Neural progenitor cell (in vitro differentiated cells): Measurements from ENCODE around the gene ECHDC1. TPM values are rescaled to one million over a fixed set of nuclear protein-coding genes. Genes with fewer than 3 reads are reported as not detected.

Source experiments
- DNase-seq: peaks from one replicate; pipeline ENCODE4 v3.0.0-alpha.2; 2016; ENCODE audit warnings: low spot score
- H2AFZ ChIP-seq: fragments of 200-600 bp; sonication (generic); replicated peaks from 2 replicates; pipeline ENCODE4 v1.6.1; 2016; ENCODE audit warnings: antibody characterized with exemption
- H3F3A ChIP-seq: fragments of 200-600 bp; sonication (generic); 2 replicates; pipeline ENCODE4 v1.6.1; 2016; ENCODE audit warnings: antibody characterized with exemption, low read depth
- H3K27ac ChIP-seq: fragments of 200-600 bp; sonication (generic); 2 replicates; pipeline ENCODE4 v1.5.1; 2016; ENCODE audit warnings: mild to moderate bottlenecking
- H3K27me3 ChIP-seq: fragments of 200-600 bp; sonication (generic); 2 replicates; pipeline ENCODE4 v1.6.1; 2016; ENCODE audit warnings: mild to moderate bottlenecking, moderate library complexity
- H3K36me3 ChIP-seq: fragments of 200-600 bp; sonication (generic); 2 replicates; pipeline ENCODE4 v1.5.1; 2016
- H3K4me1 ChIP-seq: fragments of 200-600 bp; sonication (generic); 2 replicates; pipeline ENCODE4 v1.6.1; 2016; ENCODE audit warnings: mixed run types
- H3K4me2 ChIP-seq: fragments of 200-600 bp; sonication (generic); 2 replicates; pipeline ENCODE4 v1.6.1; 2016
- H3K4me3 ChIP-seq: fragments of 200-600 bp; sonication (generic); 2 replicates; pipeline ENCODE4 v1.5.1; 2016
- H3K79me2 ChIP-seq: fragments of 200-600 bp; sonication (generic); 2 replicates; pipeline ENCODE4 v1.6.1; 2016; ENCODE audit warnings: low read depth
- H3K9ac ChIP-seq: fragments of 200-600 bp; sonication (generic); 2 replicates; pipeline ENCODE4 v1.6.1; 2016
- H3K9me3 ChIP-seq: fragments of 200-600 bp; sonication (generic); 2 replicates; pipeline ENCODE4 v1.5.1; 2016; ENCODE audit warnings: low read depth
- H4K20me1 ChIP-seq: fragments of 200-600 bp; sonication (generic); 2 replicates; pipeline ENCODE4 v1.6.1; 2016; ENCODE audit warnings: low read depth
- H3K27ac Mint-ChIP-seq: 3 replicates; pipeline ENCODE4 v1.8.0; 2021; ENCODE audit warnings: mixed read lengths
- H3K27me3 Mint-ChIP-seq: 2 replicates; pipeline ENCODE4 v1.8.0; 2022; ENCODE audit warnings: low read depth, mild to moderate bottlenecking, inconsistent platforms, moderate library complexity, mixed read lengths; ENCODE audit not compliant: insufficient read depth
- H3K36me3 Mint-ChIP-seq: 3 replicates; pipeline ENCODE4 v1.8.0; 2021; ENCODE audit warnings: mixed read lengths
- H3K4me1 Mint-ChIP-seq: 3 replicates; pipeline ENCODE4 v1.8.0; 2021; ENCODE audit warnings: mixed read lengths
- H3K4me3 Mint-ChIP-seq: 3 replicates; pipeline ENCODE4 v1.8.0; 2021; ENCODE audit warnings: mild to moderate bottlenecking, moderate library complexity, mixed read lengths
- H3K9me3 Mint-ChIP-seq: 3 replicates; pipeline ENCODE4 v1.8.0; 2020; ENCODE audit warnings: mixed read lengths
- EZH2 ChIP-seq: fragments of 200-600 bp; sonication (generic); IDR thresholded peaks from 2 replicates; pipeline ENCODE4 v1.6.1; 2017; ENCODE audit warnings: antibody characterized with exemption, mild to moderate bottlenecking, moderate library complexity
- EZH2phosphoT487 ChIP-seq: fragments of 200-600 bp; sonication (generic); IDR thresholded peaks from 2 replicates; pipeline ENCODE4 v1.6.1; 2017; ENCODE audit warnings: antibody characterized with exemption
- total RNA-seq: library from RNA; depleted of rRNA; stranded (reverse); fragments of >200 nt; gene quantifications from 2 replicates; pipeline ENCODE4 v1.2.3, GENCODE V29; 2015; ENCODE audit warnings: low replicate concordance
- TF ChIP-seq, protein P1 (sequence below): fragments of 200-600 bp; sonication (generic); IDR thresholded peaks from 2 replicates; pipeline ENCODE4 v1.5.1; 2017; ENCODE audit warnings: antibody characterized with exemption, mild to moderate bottlenecking

Gene ECHDC1
- total RNA-seq, 1 donor from 2014 or later, result 81.9 TPM

DNA sequence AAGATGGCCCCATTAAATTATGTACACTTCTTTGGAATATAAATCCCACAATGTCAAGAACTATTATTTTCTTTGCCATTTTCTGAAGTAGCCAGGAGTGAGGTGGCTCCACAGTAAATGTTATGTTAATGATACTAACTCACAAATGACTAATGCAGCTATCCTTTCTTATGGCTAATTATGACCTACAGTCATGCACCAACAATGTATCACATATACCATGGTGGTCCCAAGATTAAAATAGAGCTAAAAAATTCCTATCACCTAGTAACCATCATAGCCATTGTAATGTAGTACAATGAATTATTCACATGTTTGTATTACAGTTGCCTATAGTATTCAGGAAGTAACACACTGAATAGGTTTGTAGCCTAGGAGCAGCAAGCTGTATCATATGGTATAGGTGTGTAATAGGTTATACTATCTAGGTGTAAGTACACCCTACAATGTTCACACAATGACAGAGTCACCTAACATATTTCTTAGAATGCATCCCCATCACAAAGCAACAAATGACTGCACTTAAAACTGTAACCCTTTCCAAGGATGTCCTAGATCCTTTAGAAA, 15.3 kb downstream of the ECHDC1 start:
- TF ChIP-seq EZH2phosphoT487, result no peak
- TF ChIP-seq, protein P1, sequence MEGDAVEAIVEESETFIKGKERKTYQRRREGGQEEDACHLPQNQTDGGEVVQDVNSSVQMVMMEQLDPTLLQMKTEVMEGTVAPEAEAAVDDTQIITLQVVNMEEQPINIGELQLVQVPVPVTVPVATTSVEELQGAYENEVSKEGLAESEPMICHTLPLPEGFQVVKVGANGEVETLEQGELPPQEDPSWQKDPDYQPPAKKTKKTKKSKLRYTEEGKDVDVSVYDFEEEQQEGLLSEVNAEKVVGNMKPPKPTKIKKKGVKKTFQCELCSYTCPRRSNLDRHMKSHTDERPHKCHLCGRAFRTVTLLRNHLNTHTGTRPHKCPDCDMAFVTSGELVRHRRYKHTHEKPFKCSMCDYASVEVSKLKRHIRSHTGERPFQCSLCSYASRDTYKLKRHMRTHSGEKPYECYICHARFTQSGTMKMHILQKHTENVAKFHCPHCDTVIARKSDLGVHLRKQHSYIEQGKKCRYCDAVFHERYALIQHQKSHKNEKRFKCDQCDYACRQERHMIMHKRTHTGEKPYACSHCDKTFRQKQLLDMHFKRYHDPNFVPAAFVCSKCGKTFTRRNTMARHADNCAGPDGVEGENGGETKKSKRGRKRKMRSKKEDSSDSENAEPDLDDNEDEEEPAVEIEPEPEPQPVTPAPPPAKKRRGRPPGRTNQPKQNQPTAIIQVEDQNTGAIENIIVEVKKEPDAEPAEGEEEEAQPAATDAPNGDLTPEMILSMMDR, result no peak
- no peak for TF ChIP-seq EZH2
- Histone ChIP-seq H3K27ac (no peak overlapping the region), H3K4me1 (no peaks in the 10 kb centered on the region), H3K27me3 (no peaks in the 10 kb centered on the region), H3K79me2 (no peaks in the 10 kb centered on the region), H3K9me3 (no peaks in the 10 kb centered on the region), H2AFZ (no peak overlapping the region), H3K4me2 (no peak overlapping the region), H4K20me1 (peaks cover 9% of the 10 kb centered on the region), H3K9ac (no peak overlapping the region), H3F3A (no peaks in the 10 kb centered on the region), H3K4me3 (no peak overlapping the region), H3K36me3 (peaks cover 9% of the 10 kb centered on the region)
- Mint-ChIP-seq H3K36me3 (peaks cover 14% of the 10 kb centered on the region), H3K4me1 (no peaks in the 10 kb centered on the region), H3K27me3 (peaks cover 2% of the 10 kb centered on the region), H3K9me3 (no peaks in the 10 kb centered on the region), H3K27ac (no peak overlapping the region), H3K4me3 (no peak overlapping the region)
- DNase-seq, result no peak

DNA sequence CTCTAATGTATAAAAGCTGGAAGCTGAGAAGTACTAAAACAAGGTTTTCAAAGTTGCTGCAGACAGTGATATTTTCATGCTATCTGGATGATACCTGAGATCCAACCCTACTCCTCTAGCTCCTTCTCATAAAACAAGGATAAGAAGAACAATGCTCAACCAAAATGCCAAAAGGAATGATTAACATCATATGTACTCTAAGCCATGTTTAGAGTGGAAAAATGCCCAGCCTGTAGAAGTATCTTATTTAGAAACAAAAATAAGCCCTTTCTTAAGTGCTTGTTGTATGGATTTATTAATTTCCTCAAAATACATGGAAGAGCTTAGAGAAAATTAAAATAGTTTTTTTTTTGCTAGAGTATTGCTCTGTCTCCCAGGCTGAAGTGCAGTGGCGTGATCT, 23.7 kb downstream of the ECHDC1 start:
- Histone ChIP-seq H3F3A (peaks cover 3% of the 10 kb centered on the region), H3K4me3 (no peak overlapping the region), H3K4me2 (no peak overlapping the region), H2AFZ (no peak overlapping the region), H3K9me3 (no peaks in the 10 kb centered on the region), H4K20me1 (peaks cover 7% of the 10 kb centered on the region), H3K27ac (no peak overlapping the region), H3K36me3 (peaks cover 17% of the 10 kb centered on the region), H3K27me3 (no peaks in the 10 kb centered on the region), H3K79me2 (no peaks in the 10 kb centered on the region), H3K4me1 (no peaks in the 10 kb centered on the region), H3K9ac (no peak overlapping the region)
- no peak overlapping the region for H3K4me3 Mint-ChIP-seq
- no peaks in the 10 kb centered on the region for H3K27me3 Mint-ChIP-seq
- H3K27ac Mint-ChIP-seq, result no peak overlapping the region
- peaks cover 5% of the 10 kb centered on the region for H3K36me3 Mint-ChIP-seq
- DNase-seq, result no peak
- no peaks in the 10 kb centered on the region for H3K4me1 Mint-ChIP-seq
- H3K9me3 Mint-ChIP-seq, result no peaks in the 10 kb centered on the region
- TF ChIP-seq, protein P1, result no peak
- no peak for TF ChIP-seq EZH2
- TF ChIP-seq EZH2phosphoT487, result no peak

DNA sequence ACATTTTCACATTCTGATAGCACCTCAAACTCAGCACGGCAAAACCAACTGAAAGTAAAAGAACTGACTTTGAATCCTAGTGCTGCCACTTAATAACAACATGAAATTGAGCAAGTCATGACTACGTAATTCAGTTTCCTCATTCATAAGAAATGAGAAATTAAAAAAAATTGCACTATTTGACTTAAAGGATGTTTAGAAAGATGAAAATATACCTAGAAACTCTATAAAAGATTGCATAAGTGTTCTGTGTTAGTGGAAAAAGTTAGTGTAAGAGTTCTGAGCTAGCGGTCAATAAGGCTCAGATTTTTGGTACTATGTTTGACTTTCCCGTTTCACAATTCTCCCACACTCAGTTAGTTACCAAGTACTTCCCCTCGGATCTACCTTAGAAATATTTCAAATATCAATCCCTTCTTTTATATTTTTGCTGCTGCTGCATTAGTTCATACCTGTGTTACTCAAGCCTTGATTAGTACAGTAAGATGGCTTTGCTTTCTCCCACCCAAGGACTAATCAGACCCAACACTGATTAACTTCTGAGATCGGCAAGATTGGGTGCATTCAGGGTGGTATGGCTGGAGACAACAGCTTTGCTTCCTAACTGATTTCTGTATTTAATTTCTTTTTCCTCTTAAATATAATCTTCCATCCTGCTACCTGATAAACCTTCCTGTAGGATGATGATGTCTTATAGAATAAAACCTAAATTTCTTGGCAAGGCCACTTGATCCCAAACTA, 25.9 kb downstream of the ECHDC1 start:
- H3K4me3 ChIP-seq, result no peak overlapping the region
- H2AFZ ChIP-seq, result no peak overlapping the region
- no peak overlapping the region for H3K27ac ChIP-seq
- no peaks in the 10 kb centered on the region for H3K9me3 ChIP-seq
- no peak for DNase-seq
- peaks cover 7% of the 10 kb centered on the region for H4K20me1 ChIP-seq
- no peaks in the 10 kb centered on the region for H3K27me3 ChIP-seq
- H3K27ac Mint-ChIP-seq, result no peak overlapping the region
- H3F3A ChIP-seq, result peaks cover 3% of the 10 kb centered on the region
- H3K4me1 ChIP-seq, result no peaks in the 10 kb centered on the region
- H3K36me3 ChIP-seq, result peaks cover 27% of the 10 kb centered on the region
- no peak overlapping the region for H3K4me2 ChIP-seq
- H3K9ac ChIP-seq, result no peak overlapping the region
- no peaks in the 10 kb centered on the region for H3K4me1 Mint-ChIP-seq
- H3K79me2 ChIP-seq, result no peaks in the 10 kb centered on the region
- H3K9me3 Mint-ChIP-seq, result no peaks in the 10 kb centered on the region
- no peaks in the 10 kb centered on the region for H3K27me3 Mint-ChIP-seq
- peaks cover 12% of the 10 kb centered on the region for H3K36me3 Mint-ChIP-seq
- H3K4me3 Mint-ChIP-seq, result no peak overlapping the region
- TF ChIP-seq EZH2phosphoT487, result no peak
- TF ChIP-seq EZH2, result no peak
- TF ChIP-seq, protein P1, result no peak
